HCT116 (cell line): ENCODE results near the gene SMAD7. TPM values are rescaled to one million over a fixed set of nuclear protein-coding genes. Genes with fewer than 3 reads are reported as not detected.

Source experiments
- ATAC-seq: fragments of 200-7000 bp; cut with Tn5 transposase; 2 replicates; pipeline ENCODE4 v1.9.1; 2020; ENCODE audit warnings: mild to moderate bottlenecking, moderate library complexity
- BruUV-seq: library from RNA; stranded (reverse); fragments of 400-500 nt; replicated peaks from 2 replicates; lab custom pipeline; 2021; lab: Mats Ljungman, UMichigan
- CTCF ChIA-PET: fragments of 300-600 bp; sonication (Branson Sonifier 250); formaldehyde crosslinking; loops from one replicate; lab custom pipeline; 2021; ENCODE audit warnings: antibody characterized with exemption; lab: Charles Lee
- POLR2A ChIA-PET: fragments of 300-600, 350-600 bp; sonication (Branson Sonifier 250); formaldehyde crosslinking; loops from one replicate; lab custom pipeline; 2021; ENCODE audit warnings: antibody characterized with exemption; lab: Charles Lee
- RAD21 ChIA-PET, 2 experiments: fragments of 300-600 bp; sonication (Branson Sonifier 250); formaldehyde crosslinking; loops; one replicate each; lab custom pipeline; 2023; ENCODE audit warnings: low total read pairs in 2 of 2; ENCODE audit not compliant: uncharacterized antibody in 2 of 2, unreplicated experiment in 2 of 2, low non-redundant PET in 1 of 2; lab: Charles Lee
- DNase-seq: peaks from one replicate; pipeline ENCODE4 v3.0.0-alpha.2; 2010; ENCODE audit warnings: low read depth, low spot score
- H2AFZ ChIP-seq: fragments of 200-600 bp; shearing (Covaris generic), sonication (generic); 2 replicates; pipeline ENCODE4 v1.6.1; 2017; ENCODE audit warnings: low read depth, mixed run types, mixed read lengths, antibody characterized with exemption, low read length; ENCODE audit not compliant: poor library complexity, severe bottlenecking
- H3K27ac ChIP-seq: 2 replicates; pipeline ENCODE4 v1.5.1; 2012; ENCODE audit warnings: low read depth, low read length
- H3K27me3 ChIP-seq: fragments of 200-600 bp; sonication (generic); 2 replicates; pipeline ENCODE4 v1.6.1; 2016; ENCODE audit warnings: mixed run types, low read length, mixed read lengths; ENCODE audit not compliant: insufficient read depth
- H3K36me3 ChIP-seq, 2 experiments: fragments of 200-500 bp in 1 of 2; fragments of 200-600 bp in 1 of 2; sonication (Bioruptor generic) in 1 of 2; sonication (generic) in 1 of 2; 2 replicates each; pipeline versions ENCODE4 v1.5.1 to v1.6.1; 2014 to 2016; ENCODE audit warnings: low read length in 2 of 2, inconsistent platforms in 1 of 2, mixed read lengths in 1 of 2, mixed run types in 1 of 2; ENCODE audit not compliant: insufficient read depth in 2 of 2, control insufficient read depth in 1 of 2
- H3K4me1 ChIP-seq, 2 experiments: fragments of 200-600 bp in 1 of 2; sonication (generic) in 1 of 2; 2 replicates each; pipeline versions ENCODE4 v1.5.1 to v1.6.1; 2012 to 2017; ENCODE audit warnings: low read length in 2 of 2, inconsistent platforms in 1 of 2, mild to moderate bottlenecking in 1 of 2, mixed read lengths in 1 of 2, mixed run types in 1 of 2, moderate library complexity in 1 of 2; ENCODE audit not compliant: insufficient read depth in 2 of 2, control insufficient read depth in 1 of 2
- H3K4me2 ChIP-seq: fragments of 200-600 bp; sonication (generic); 2 replicates; pipeline ENCODE4 v1.6.1; 2017; ENCODE audit warnings: mixed run types, low read length, mixed read lengths
- H3K4me3 ChIP-seq, 2 experiments: fragments of 200-600 bp in 1 of 2; sonication (generic) in 1 of 2; replicated peaks in 1 of 2; 2 replicates each; pipeline ENCODE4 v1.5.1; 2011 to 2016; ENCODE audit warnings: low read length in 2 of 2, control low read depth in 1 of 2, low read depth in 1 of 2, mild to moderate bottlenecking in 1 of 2, mixed read lengths in 1 of 2, mixed run types in 1 of 2
- H3K79me2 ChIP-seq: fragments of 200-600 bp; sonication (generic); 2 replicates; pipeline ENCODE4 v1.6.1; 2017; ENCODE audit warnings: mild to moderate bottlenecking, mixed run types, low read length, moderate library complexity, mixed read lengths; ENCODE audit not compliant: insufficient read depth
- H3K9ac ChIP-seq: fragments of 200-600 bp; sonication (generic); 2 replicates; pipeline ENCODE4 v1.6.1; 2016; ENCODE audit warnings: low read length, mixed read lengths
- H3K9me2 ChIP-seq: fragments of 200-600 bp; sonication (generic), shearing (Covaris generic); 2 replicates; pipeline ENCODE4 v1.6.1; 2017; ENCODE audit warnings: mixed run types, mild to moderate bottlenecking, moderate library complexity; ENCODE audit not compliant: insufficient read depth
- H3K9me3 ChIP-seq, 2 experiments: fragments of 200-500 bp in 1 of 2; fragments of 200-600 bp in 1 of 2; sonication (Bioruptor generic) in 1 of 2; sonication (generic) in 1 of 2; 2 replicates each; pipeline ENCODE4 v1.6.1; 2014 to 2017; ENCODE audit warnings: low read length in 2 of 2, mixed read lengths in 2 of 2, inconsistent platforms in 1 of 2, low read depth in 1 of 2, mild to moderate bottlenecking in 1 of 2, mixed run types in 1 of 2, moderate library complexity in 1 of 2; ENCODE audit not compliant: control insufficient read depth in 1 of 2, insufficient read depth in 1 of 2
- H4K20me1 ChIP-seq: fragments of 200-600 bp; sonication (generic), shearing (Covaris generic); 2 replicates; pipeline ENCODE4 v1.6.1; 2017; ENCODE audit warnings: mixed run types, mild to moderate bottlenecking, moderate library complexity; ENCODE audit not compliant: insufficient read depth
- CBX3 ChIP-seq: IDR thresholded peaks from 2 replicates; pipeline ENCODE4 v1.6.1; 2012; ENCODE audit warnings: low read depth
- CTCF ChIP-seq, 3 experiments: fragments of 200-600 bp in 1 of 3; sonication (generic) in 1 of 3; IDR thresholded peaks in 2 of 3; conservative IDR thresholded peaks in 1 of 3; 2 replicates each; pipeline ENCODE4 v1.5.1; 2012 to 2017; ENCODE audit warnings: low read depth in 2 of 3, low read length in 2 of 3, antibody characterized with exemption in 1 of 3, borderline replicate concordance in 1 of 3, control low read depth in 1 of 3, mild to moderate bottlenecking in 1 of 3, mixed read lengths in 1 of 3, mixed run types in 1 of 3, moderate library complexity in 1 of 3; ENCODE audit not compliant: insufficient read depth in 1 of 3
- ELF1 ChIP-seq: IDR thresholded peaks from 2 replicates; pipeline ENCODE4 v1.6.1; 2012; ENCODE audit warnings: low read depth, borderline replicate concordance
- JUND ChIP-seq: IDR thresholded peaks from 2 replicates; pipeline ENCODE4 v1.6.1; 2012
- MAX ChIP-seq: IDR thresholded peaks from 2 replicates; pipeline ENCODE4 v1.6.1; 2012
- POLR2A ChIP-seq: IDR thresholded peaks from 2 replicates; pipeline ENCODE4 v1.7.0; 2011; ENCODE audit warnings: borderline replicate concordance; ENCODE audit not compliant: insufficient read depth, insufficient read length; ENCODE audit errors: extremely low read depth
- SIN3A ChIP-seq: IDR thresholded peaks from 2 replicates; pipeline ENCODE4 v1.6.1; 2012; ENCODE audit warnings: low read depth
- YY1 ChIP-seq: IDR thresholded peaks from 2 replicates; pipeline ENCODE4 v1.6.1; 2011; ENCODE audit warnings: low read length, low read depth, moderate library complexity, mild to moderate bottlenecking; ENCODE audit not compliant: insufficient replicate concordance; ENCODE audit errors: extremely low read depth
- ZBTB33 ChIP-seq: IDR thresholded peaks from 2 replicates; pipeline ENCODE4 v1.6.1; 2011; ENCODE audit warnings: mild to moderate bottlenecking, low read length, moderate library complexity; ENCODE audit not compliant: insufficient replicate concordance; ENCODE audit errors: extremely low read depth
- intact Hi-C: fragments of 100-400 bp; cut with micrococcal nuclease; formaldehyde crosslinking; loops from 2 replicates; pipeline ENCODE4 v1.10.0; 2022
- total RNA-seq: library from RNA; stranded (reverse); gene quantifications from one replicate; pipeline ENCODE4 v1.2.1, GENCODE V29; 2021; ENCODE audit not compliant: unreplicated experiment

Gene SMAD7
- total RNA-seq, 1 experiment from 2014 or later, result 7.2 TPM

GRCh38 chr18:48892146-48892855 lies 58.5 kb downstream of the SMAD7 start:
- Histone ChIP-seq H3K9ac (no peak overlapping the region), H3K4me2 (no peak overlapping the region), H3K79me2 (no peaks in the 10 kb centered on the region), H3K36me3 (no peaks in the 10 kb centered on the region), H3K9me2 (no peaks in the 10 kb centered on the region), H3K9me3 (no peaks in the 10 kb centered on the region), H3K27me3 (no peaks in the 10 kb centered on the region), H2AFZ (no peak overlapping the region), H3K27ac (no peak overlapping the region), H3K4me3 (no peak overlapping the region), H4K20me1 (no peaks in the 10 kb centered on the region), H3K4me1 (peaks cover 10 to 18% of the 10 kb centered on the region in 2 experiments; a peak in 3 of 4 replicates)
- ATAC-seq, result no peak
- TF ChIP-seq JUND (no peak), ZBTB33 (no peak), MAX (no peak), YY1 (no peak), POLR2A (no peak), CTCF (IDR thresholded peaks at IDR 0.05 in 2 of 3, conservative IDR thresholded peaks at IDR 0.05 in 1 of 3; ENCODE audit: borderline replicate concordance in 1 of 3, insufficient read depth in 1 of 3, low read depth in 2 of 3, low read length in 2 of 3) (no peak), ELF1 (no peak), SIN3A (no peak), CBX3 (no peak)
- no peak for DNase-seq
- ChIA-PET POLR2A (no interaction called here), RAD21 (no interaction called here), CTCF (no interaction called here)
- BruUV-seq, result no TSS peak
- intact Hi-C loops, result no loop called here
